ENCODE measurements around the gene MRFAP1L1.

MRFAP1L1 gene

GRCh38 chr4:6682862-6683590, 26.6 kb downstream of the MRFAP1L1 start:
- TF ChIP-seq, protein P1, sequence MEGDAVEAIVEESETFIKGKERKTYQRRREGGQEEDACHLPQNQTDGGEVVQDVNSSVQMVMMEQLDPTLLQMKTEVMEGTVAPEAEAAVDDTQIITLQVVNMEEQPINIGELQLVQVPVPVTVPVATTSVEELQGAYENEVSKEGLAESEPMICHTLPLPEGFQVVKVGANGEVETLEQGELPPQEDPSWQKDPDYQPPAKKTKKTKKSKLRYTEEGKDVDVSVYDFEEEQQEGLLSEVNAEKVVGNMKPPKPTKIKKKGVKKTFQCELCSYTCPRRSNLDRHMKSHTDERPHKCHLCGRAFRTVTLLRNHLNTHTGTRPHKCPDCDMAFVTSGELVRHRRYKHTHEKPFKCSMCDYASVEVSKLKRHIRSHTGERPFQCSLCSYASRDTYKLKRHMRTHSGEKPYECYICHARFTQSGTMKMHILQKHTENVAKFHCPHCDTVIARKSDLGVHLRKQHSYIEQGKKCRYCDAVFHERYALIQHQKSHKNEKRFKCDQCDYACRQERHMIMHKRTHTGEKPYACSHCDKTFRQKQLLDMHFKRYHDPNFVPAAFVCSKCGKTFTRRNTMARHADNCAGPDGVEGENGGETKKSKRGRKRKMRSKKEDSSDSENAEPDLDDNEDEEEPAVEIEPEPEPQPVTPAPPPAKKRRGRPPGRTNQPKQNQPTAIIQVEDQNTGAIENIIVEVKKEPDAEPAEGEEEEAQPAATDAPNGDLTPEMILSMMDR (conservative IDR thresholded peaks at IDR 0.05; ENCODE audit: low read depth, low read length) = no peak
- no peak overlapping the region for H3K27ac ChIP-seq
- H3K4me3 ChIP-seq (IDR thresholded peaks at IDR 0.05; ENCODE audit: insufficient read depth, low read depth, low read length) = no peak overlapping the region
- H3K4me2 ChIP-seq = no peak overlapping the region
- H3K79me2 ChIP-seq (ENCODE audit: insufficient read depth, low read depth) = no peaks in the 10 kb centered on the region
- H2AFZ ChIP-seq (ENCODE audit: low read depth) = no peak overlapping the region
- H4K20me1 ChIP-seq (ENCODE audit: insufficient read depth) = no peaks in the 10 kb centered on the region
- no peaks in the 10 kb centered on the region for H3K27me3 ChIP-seq (ENCODE audit: insufficient read depth, low read depth)
- H3K4me1 ChIP-seq (ENCODE audit: low read depth, poor library complexity, severe bottlenecking) = no peaks in the 10 kb centered on the region
- no peaks in the 10 kb centered on the region for H3K36me3 ChIP-seq (ENCODE audit: insufficient read depth)
- no peak overlapping the region for H3K9ac ChIP-seq

DNA sequence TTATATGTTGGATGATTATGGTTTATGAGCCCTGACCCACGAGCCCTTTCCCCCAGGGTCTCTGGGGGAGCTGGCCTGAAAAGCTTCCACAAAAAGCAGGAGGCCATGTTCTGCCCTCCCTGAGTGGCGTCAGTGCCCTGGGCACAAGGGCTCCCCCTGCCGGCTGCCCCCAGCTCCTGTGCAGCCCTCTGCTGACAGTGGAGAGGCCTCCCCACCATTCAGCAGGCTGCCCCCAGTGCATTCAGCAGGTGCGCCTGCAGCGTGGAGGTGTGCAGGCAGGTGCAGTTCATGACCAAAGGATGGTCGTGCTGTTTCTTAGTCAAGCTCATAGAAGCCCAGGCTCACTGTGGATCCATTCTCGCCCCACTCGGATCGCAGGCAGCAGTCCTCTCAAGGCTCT, 28.5 kb downstream of the MRFAP1L1 start:
- Histone ChIP-seq H3K4me2 (no peak overlapping the region), H3K27me3 (ENCODE audit: insufficient read depth, low read depth) (no peaks in the 10 kb centered on the region), H3K27ac (no peak overlapping the region), H4K20me1 (ENCODE audit: insufficient read depth) (no peaks in the 10 kb centered on the region), H3K79me2 (ENCODE audit: insufficient read depth, low read depth) (peaks cover 5% of the 10 kb centered on the region; the same call in 1 of the 2 replicates), H3K4me3 (IDR thresholded peaks at IDR 0.05; ENCODE audit: insufficient read depth, low read depth, low read length) (no peak overlapping the region), H3K36me3 (ENCODE audit: insufficient read depth) (no peaks in the 10 kb centered on the region), H2AFZ (ENCODE audit: low read depth) (no peak overlapping the region), H3K4me1 (ENCODE audit: low read depth, poor library complexity, severe bottlenecking) (peaks cover 3% of the 10 kb centered on the region), H3K9ac (no peak overlapping the region)
- TF ChIP-seq, protein P1 (conservative IDR thresholded peaks at IDR 0.05; ENCODE audit: low read depth, low read length) = no peak

- Histone ChIP-seq H3K4me1 (ENCODE audit: low read depth, poor library complexity, severe bottlenecking) (peaks cover 9% of the 10 kb centered on the region), H3K79me2 (ENCODE audit: insufficient read depth, low read depth) (peaks cover 12% of the 10 kb centered on the region), H4K20me1 (ENCODE audit: insufficient read depth) (no peaks in the 10 kb centered on the region), H3K4me2 (no peak overlapping the region), H3K4me3 (IDR thresholded peaks at IDR 0.05; ENCODE audit: insufficient read depth, low read depth, low read length) (no peak overlapping the region), H3K27me3 (ENCODE audit: insufficient read depth, low read depth) (no peaks in the 10 kb centered on the region), H3K9ac (no peak overlapping the region), H2AFZ (ENCODE audit: low read depth) (no peak overlapping the region), H3K27ac (no peak overlapping the region), H3K36me3 (ENCODE audit: insufficient read depth) (no peaks in the 10 kb centered on the region)
- TF ChIP-seq, protein P1 (conservative IDR thresholded peaks at IDR 0.05; ENCODE audit: low read depth, low read length) = no peak
Measured at GRCh38 chr4:6680372-6681034, 29.2 kb downstream of the MRFAP1L1 start.

DNA sequence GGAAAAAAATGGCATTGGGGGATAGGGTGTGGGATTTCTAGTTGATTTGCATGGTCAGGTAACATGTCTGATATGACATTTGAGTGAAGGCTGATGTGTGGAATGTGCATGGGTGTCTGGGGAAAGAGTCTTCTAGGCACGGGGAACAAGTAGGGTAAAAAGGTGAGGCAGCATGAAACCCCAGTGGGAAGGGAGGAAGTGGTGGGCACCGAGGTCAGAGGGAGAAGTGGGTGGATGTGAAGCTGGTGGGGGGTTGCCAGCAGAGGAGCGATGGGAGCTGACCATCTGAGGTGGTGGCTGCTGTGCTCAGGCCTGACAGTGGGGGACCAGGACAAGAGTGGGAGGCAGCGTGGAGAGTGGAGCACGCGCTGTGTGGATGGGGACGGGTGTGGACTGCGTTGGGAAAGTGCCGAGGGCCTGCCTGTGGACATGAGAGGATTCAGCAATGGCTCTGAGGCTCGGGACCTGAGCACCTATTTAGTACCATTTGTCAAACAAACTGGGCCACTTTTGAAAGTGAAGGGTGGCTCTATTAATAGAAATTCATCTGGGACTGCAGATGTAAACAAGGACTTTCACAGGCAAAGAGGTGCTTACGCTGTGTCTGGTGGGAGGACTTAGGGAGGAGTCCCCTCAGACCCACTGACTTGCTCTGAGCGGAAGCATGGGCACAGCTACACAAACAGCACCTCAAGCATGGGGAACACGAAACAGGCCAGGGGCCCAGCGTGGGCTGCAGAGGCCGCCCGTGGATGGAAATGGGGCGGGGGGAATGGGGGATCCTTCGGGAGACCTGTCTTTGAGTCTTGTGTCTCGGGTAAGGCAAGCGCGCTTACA, 32.7 kb downstream of the MRFAP1L1 start:
- Histone ChIP-seq H3K4me1 (ENCODE audit: low read depth, poor library complexity, severe bottlenecking) (peaks cover 17% of the 10 kb centered on the region), H3K4me3 (IDR thresholded peaks at IDR 0.05; ENCODE audit: insufficient read depth, low read depth, low read length) (no peak overlapping the region), H2AFZ (ENCODE audit: low read depth) (no peak overlapping the region), H3K27ac (no peak overlapping the region), H3K9ac (no peak overlapping the region), H3K36me3 (ENCODE audit: insufficient read depth) (no peaks in the 10 kb centered on the region), H3K79me2 (ENCODE audit: insufficient read depth, low read depth) (peaks cover 19% of the 10 kb centered on the region), H3K27me3 (ENCODE audit: insufficient read depth, low read depth) (no peaks in the 10 kb centered on the region), H4K20me1 (ENCODE audit: insufficient read depth) (no peaks in the 10 kb centered on the region; the same call in 1 of the 2 replicates), H3K4me2 (peak overlapping the region; percentile 91; the same call in 1 of the 2 replicates)
- TF ChIP-seq, protein P1 (conservative IDR thresholded peaks at IDR 0.05; ENCODE audit: low read depth, low read length) = no peak
